Amygdala (tissue), 56 donors: ENCODE measurements around the gene LRRC10B.

Experiments
- DNase-seq, 56 donors: peaks; one replicate each; lab custom pipeline; 2025; lab: John Stamatoyannopoulos, UW

The LRRC10B gene

DNA sequence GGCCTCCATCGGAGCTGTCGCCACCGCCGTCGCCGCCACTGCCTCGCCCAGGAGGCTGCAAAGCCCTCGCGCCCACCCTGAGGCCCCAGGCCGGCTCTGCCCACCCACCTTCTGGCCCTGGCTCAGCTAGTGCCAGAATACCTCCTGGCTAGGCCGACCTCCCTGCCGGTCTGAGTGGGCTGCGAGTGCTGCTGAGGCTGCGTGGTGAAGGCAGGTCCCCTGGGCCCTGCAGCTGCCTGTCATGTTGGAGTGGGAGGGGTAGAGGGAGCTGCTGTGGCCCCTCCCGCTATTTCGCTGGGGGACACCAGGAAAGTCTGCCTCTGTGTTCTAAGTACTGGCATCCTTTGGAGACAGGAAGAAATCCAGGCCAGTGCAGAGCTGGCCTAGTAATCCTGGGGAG, 34.2 kb downstream of the LRRC10B start:
- DNase-seq: peak in 1 of 56 donors; percentile 13

DNA sequence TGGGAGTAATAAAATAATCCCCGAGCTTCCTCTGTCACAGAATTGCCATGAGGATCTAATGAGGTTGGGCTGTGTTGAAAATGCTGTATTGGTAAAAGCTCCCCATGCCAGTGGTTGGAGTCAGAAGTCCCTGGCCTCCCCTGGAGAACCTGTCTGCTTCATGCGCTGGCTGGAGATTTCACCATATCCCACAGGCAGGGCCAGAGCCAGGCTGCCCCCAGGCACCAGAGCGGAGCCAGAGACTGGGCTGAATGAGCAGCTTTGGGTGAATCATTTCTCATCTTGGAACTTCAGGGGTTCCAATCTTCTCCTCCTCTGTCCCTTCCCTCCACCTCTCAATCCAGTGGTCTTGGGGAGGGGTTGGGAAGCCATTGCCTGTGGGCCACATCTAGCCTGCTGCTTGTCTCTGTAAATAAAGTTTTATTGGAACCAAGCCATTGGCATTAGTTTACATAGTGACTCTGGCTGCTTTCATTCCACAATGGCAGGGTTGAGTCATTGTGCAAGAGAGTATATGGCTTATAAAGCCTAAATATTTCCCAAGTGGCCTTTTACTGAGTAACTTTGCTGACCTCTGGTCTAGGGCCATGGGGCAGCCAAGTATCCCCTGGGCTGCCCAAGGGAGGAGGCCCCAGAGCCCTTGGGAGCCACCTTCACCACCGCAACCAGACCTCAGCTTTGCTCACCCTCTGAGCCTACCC, 35.2 kb downstream of the LRRC10B start:
- no peak for DNase-seq

DNA sequence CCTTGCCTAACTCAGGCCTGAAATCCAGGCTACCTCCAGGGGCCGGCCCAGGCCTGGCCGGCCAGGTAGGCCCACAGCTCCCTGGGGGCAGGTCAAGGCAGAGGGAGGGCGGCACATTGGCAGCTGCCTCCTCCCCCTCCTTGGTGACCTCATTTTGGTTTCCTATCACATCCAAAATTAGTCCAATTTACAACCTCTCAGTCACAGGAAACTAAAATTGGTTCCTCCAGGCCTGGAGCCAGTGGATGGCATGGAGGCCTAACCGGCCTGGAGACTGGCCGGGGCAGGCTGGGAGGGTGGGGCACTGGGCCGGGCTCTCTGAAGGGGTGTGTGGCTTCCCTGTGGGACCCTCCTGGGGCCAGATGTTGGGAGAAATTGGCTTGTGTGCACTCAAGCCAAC, 35.9 kb downstream of the LRRC10B start:
- no peak for DNase-seq

DNA sequence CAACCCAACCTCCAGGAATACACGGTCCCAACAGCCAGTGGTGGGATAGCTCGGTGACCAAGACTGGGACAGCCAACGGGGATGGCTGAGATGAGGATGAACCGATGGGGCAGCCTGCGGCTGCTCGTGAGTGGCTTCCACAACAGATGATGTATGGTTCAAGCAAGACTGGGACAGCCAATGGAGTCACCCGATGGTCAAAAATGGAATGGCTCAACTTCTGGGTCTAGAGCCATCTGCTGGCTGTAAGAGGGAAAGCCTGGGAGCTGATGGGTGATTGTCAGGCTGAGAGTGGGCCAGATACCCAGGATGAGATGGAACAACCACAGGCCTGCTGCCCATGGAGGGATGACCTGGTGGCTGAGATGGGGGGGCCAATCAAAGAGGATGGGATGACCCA, 36.8 kb downstream of the LRRC10B start:
- no peak for DNase-seq

DNA sequence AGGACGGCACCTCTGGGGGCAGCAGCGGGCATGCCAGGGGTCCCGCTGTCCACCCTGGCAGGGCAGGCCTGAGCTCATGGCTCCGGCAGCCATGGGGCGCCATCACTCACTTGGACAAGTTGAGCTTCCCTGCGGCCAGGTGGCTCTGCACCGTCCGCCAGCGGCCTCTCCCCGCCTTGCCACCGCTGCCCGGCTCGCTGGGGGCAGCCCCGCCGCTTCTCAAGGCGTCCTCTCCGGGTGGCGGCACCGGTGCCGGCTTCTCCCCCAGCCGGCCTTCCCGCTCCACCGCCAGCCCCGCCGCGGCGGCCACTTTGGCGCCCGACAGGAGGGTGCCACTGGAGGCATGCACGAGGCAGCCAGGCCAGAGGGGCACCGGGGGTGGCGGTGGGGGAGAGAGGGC, 37.4 kb downstream of the LRRC10B start:
- DNase-seq: no peak

DNA sequence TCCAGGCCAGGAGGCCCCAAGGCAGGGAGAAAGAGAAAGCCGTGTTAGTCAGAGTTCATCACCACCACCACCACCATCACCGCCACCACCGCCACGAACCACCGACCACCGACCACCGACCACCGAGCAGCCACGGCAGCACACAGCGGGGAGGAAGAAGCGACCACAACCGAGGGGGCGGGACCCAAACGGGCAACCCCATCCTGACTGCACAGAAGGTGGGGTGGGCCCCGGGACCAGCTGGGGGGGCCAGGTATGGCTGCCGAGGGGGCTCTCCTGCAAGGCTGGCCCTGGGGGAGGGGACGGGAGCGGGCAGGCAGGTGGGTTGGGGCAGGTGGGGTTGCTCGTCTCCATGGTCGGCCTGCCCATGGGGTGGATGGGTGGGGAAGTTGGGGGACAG, 38.1 kb downstream of the LRRC10B start:
- no peak for DNase-seq

DNA sequence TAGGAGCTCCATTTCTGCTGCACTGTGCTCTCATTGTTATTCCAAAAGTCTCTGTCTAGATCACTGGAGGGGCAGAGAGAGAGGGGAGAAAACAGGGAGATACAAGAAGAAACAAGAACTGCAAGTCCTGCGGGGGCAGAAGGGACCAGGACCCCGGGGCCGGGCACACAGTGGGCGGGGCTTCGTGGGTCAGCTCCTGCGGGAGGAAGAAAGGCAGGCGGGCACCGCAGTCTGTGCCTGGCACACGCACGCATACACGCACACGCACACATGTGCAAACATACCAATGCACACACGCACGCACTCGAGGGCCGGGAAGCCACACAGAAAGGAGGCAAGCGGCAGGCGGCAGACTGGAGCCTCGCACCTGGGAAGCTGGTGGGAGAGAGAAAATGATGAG, 38.7 kb downstream of the LRRC10B start:
- DNase-seq: no peak

DNA sequence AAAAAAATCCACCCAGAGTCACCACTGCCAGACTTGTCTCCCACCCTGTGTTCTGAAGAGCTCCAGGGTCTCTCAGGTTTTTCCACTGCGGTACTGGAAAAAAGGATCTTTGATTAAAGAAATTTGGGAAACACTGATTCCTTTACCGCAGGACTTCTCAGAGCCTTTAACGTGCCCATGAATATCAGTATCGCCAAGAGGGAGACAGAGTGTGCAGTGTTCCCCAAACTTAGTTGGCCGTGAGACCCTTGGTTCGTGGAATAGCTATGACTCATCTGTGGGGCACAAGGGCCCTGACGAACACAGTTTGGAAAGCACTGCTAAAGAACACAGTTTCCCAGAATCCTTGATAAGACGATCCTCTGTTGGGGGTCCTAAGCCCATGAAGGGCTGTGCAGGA, 40.6 kb downstream of the LRRC10B start:
- DNase-seq: no peak

DNA sequence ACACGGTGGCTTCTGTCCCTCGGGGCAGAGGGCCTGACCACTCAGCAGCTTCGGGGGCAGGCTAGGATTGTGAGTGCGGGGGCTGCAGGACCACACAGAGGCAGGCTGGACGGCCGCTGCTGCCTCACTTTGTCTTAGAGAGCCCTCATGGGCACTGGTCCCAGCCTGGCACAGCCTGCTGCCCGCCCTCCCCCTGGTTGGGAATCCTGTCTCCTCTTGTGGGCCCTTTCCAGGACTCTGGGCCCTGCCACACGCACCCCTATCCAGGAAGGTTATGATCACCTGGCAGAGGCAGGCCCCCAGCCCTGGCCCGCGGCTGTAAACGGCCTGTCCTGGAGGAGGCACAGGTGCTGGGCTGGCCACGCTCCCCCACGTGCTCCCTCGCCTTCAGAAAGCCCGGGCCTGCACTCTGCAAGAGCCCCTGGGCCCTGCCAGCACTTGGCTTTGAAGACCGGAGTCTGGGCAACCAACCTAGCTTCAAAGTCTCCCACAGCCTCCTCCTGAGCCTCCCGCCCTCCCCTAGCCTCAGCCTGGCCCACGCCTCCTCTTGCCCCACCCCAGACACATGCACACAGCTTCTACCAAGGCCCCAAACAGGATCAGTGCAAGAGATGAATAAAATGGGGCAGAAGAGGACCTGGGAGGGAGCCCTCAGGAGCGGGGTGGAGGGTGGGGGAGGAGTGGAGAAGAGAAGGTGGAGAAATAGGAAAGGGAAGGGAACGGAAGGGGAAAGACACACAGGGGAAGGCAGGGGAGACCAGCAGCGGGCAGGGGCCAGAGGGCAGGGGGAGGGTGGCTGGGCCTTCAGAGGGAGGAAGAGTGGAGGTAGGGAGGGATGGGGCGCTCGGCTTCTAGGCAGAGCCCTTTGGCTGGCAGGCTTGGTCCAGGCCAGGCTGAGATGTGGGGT, 41.4 kb downstream of the LRRC10B start:
- peak in 26 of 56 donors; percentile 7 to 74 (median 44) for DNase-seq

DNA sequence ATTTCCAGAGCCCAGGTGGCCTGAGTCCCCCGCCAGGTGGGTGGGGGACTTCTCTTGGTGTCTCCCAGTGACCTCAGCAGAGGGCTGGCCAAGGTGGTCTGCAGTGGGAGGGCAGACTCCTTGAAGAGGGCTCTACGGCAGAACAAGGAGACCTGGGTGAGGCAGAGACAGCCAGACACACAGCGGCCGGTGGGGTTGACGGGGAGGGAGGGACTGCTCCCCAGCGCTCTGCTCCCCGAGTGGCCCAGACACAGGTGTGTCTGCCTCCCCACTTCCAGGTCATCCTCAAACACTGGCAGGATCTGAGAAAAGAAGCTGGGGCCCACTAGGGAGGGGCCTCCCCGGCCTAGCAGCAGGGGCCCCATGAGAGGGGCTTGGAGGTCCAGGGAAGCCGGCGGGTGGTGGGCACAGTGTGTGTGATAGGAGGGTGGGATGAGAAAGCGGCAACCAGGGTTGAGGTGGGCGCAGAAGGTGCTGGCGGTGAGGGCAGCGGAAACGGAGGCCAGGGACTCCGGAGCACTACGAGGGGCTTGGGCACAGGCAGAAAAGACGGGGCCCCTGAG, 42.2 kb downstream of the LRRC10B start:
- DNase-seq: no peak

DNA sequence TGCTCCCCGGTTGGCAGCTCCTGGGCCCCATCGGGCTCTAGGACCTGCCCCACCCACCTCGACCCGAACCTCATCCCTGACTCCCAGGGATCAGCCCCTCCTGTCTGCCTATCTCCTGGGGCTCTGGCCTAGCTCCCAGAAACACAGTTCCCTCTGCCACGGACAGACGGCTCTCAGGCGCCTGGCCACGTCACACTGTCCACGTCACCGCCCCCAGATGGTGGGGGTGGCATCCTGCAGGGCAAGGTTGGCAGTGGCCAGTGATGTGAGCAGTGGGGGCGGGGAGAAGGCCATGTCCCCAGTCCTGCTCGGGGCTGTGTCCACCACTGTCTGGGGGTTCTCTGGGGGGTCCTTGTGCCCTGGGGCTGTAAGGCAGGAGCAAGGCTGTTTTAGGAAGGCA, 43.1 kb downstream of the LRRC10B start:
- DNase-seq: no peak

DNA sequence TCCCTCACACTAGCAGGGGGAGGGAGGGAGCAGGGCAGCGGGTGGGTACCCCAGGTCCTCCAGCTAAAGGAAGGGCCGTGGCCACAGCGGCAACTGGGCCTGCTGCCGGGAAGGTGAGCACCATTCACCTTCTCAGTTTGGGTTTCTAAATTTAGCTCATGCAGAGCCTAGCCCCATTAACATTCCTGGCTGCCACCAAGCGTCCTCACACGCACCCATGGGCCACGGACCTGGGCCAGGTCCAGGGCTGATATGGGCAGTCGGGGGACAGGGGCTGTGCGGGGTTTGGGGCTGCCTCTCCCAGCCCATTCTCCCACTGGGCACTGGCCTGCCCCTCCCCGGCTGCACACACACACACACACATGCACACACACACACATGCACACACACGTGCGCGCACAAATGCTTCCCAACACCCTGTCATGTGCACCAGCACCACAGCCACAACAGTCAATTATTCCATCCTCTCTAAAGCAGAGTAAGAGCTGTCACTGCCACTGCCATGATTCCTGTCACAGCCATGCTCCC, 43.6 kb downstream of the LRRC10B start:
- no peak for DNase-seq

DNA sequence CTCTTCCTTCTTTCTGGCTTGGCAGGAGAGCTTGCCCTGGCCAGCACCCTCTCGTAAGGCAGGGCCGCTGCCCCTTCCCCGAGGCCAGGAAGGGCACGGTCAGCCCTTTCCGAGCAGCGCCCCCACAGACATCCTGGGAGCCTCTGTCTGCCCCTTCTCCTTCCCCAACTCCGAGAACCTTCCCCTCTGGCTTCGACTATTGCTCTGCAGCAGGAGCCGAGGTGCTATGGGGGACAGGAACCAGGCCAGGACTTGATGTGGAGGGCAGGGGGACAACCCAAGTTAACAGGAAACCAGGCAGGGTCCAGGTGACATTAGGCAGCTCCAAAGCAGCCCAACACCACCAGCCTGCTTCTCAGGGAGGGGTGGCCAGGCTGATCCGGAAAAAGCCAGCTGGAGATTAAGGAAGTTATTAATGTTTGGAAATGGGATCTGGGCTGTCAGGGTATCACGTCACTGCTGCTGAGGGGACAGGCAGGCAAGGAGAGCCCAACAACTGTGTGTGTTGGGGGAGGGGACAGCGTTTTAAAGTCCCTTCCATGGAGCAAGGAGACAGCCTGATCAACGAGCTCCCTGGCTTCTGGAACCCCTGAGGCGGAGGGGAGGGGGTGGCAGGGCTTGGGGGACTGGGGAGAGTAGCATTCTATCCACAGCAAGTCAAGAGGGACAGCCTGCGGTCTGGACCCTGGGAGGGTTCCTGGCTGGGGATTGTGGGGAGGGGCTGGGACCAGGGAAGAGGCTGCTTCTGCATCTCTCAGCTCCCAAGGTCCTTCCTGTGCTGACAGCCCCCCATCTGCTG, 45.0 kb downstream of the LRRC10B start:
- DNase-seq: no peak

DNA sequence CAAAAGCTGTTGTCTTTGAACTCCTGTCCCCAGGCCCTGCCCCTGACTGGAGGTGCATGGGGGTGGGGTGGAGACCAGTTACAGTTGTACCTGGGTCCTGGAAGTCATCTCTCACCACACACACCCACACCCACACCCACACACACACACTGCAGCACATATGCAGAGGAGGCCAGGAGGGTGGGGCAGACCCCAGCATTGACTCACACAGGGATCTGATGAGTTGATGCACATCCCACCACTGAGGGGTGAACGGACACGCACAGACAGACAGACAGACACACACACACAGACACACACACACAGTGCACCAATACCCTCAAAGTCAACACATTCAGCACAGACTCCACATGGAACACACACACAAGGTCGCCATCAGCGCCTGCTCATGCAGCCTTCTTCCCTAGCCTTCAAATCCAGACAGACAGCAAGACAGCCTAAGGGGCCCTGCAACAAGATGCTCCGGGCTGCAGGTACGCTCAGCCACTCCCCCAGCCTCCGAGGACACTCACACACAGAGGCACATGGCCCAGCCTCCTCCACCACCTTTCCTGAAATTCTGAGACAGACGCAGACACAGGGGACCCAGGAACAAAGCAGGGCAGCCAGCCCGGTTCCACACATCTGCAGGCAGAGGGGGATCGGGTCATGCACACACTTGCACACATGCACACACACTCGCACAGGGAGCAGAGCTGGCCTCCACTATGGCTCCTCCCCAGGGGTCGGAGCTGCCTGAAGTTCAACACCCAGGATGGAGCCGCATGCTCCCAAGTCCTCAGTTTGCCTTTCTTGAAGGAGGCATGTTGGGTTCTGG, 45.8 kb downstream of the LRRC10B start:
- DNase-seq: no peak

DNA sequence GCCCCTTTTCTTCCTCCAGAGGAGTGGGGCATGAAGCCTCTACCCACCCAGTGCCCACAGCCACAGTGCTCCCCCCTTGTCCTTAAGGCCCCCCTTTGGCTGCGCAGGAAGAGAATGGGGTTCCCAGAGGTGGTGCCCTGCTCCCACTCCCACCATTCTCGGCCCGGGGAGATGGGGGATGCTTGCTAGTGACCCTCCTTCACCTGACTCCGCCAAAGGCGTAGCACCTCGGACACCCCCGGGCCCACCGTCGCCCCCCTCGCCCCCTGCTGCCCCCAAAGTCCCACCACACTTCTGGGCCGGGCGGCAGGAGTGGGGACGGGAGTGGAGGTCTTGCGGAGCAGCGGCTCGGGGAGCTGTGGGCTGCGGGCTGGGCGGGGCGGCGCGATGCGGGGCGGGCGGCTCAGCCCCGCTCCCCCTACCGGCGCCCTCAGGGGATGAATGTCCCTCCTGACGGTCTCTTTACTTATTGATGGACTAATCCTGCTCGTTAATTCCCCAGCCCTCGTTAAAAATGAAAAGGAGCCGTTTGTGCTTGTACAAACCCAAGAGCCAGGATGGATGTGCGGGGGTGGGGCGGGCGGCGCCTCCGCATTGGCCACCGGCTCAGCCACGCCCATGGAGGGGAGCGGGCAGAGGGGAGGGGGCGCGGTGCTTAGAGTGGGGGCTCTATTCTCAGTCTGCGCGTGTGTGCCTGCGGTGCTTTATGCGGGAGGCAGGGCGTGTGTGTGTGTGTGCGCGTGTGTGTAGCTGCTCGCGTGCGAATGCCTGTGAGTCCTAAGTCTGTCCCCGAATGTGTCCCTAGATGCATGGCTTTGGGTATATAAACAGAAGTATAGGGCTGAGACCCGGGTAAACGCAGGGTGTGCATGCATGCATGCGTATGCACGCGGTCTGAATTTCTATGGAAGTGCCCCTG, 46.8 kb downstream of the LRRC10B start:
- DNase-seq: peak in 1 of 56 donors; percentile 26

DNA sequence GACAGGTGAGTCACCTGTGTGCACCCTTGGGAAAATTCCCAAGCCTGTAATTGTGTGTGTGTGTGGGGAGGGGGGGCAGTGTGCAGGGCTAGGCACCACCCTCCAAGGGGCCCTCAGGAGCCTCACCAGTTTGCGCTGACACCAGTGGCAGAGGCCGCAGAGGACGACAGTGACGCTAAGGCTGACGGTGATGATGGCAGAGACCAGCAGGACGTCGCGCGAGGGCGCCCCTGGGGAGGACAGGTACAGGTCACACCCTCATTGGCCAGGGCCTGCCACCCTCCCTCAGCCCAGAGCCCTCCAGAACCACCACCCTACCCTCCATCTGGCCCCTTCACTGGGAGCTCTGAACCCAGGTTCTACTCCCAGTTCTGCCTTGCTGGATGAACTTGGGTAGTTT, 47.4 kb downstream of the LRRC10B start:
- no peak for DNase-seq

DNA sequence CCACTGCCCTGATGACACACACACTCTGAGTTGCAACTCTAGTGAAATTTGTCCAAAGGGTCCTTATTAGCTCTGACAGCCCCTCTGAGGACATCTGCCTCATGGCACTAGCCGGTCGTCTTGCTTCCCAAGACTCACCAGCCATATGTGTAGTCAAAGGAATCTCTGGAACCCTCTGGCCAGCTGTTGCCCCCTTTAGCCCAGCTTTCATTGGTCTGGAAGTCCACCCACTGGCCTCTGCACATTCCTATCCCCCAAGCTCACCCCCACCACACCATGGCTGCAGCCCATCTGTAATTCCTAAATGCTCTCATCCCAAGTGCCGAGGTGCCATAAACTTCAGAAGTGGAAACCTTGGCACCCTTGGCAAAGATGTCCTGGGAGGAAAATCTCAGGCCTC, 48.1 kb downstream of the LRRC10B start:
- no peak for DNase-seq
